ENCODE measurements around the gene DIAPH2. TPM values are rescaled to one million over a fixed set of nuclear protein-coding genes. Genes with fewer than 3 reads are reported as not detected.

Gene DIAPH2
- total and polyA plus RNA-seq, 9 of the 15 experiments (the other 6 are each of a cell fraction or from before 2014, with no cell fraction given) = 0.01 to 0.18 (median 0.07) TPM; not detected in 1

- BruUV-seq (replicated peaks) = no TSS peak
- DNase-seq (ENCODE audit: extremely low read depth in 1 of 4, low spot score in 3 of 4) (no peak), ATAC-seq (no peak), FAIRE-seq (no peak)
- ChIA-PET CTCF (ENCODE audit: low intra/inter-chr PET ratio) (no interaction called here), POLR2A (no interaction called here)
- Histone ChIP-seq H3K79me2 (ENCODE audit: control insufficient read depth, insufficient read depth, low read length) (no peaks in the 10 kb centered on the region), H3K9me1 (ENCODE audit: control insufficient read depth, insufficient read depth, low read length) (no peaks in the 10 kb centered on the region), H3K4me3 (no peak overlapping the region), H3K27me3 (ENCODE audit: control insufficient read depth in 2 of 2, insufficient read depth in 2 of 2, low read length in 2 of 2) (no peaks in the 10 kb centered on the region), H3K9ac (ENCODE audit: insufficient read depth in 1 of 2, low read depth in 2 of 2, low read length in 2 of 2) (no peak overlapping the region), H2AFZ (ENCODE audit: low read depth, low read length) (no peak overlapping the region), H3K4me2 (ENCODE audit: insufficient read depth, low read length) (no peak overlapping the region), H3K9me3 (replicated peaks; ENCODE audit: control insufficient read depth, insufficient read depth, low read depth, low read length) (no peaks in the 10 kb centered on the region), H3K4me1 (replicated peaks in 1 of 2; ENCODE audit: control insufficient read depth in 2 of 2, insufficient read depth in 2 of 2, low read length in 2 of 2) (no peaks in the 10 kb centered on the region), H3K36me3 (ENCODE audit: control insufficient read depth, insufficient read depth, low read length) (no peaks in the 10 kb centered on the region), H3K27ac (ENCODE audit: extremely low read depth, low read depth, low read length) (no peak overlapping the region), H4K20me1 (replicated peaks; ENCODE audit: control insufficient read depth, insufficient read depth, low read length) (no peaks in the 10 kb centered on the region)
- intact Hi-C loops (cut with micrococcal nuclease) (no loop called here), in situ Hi-C loops (cut with MboI) (no loop called here)
- no peak for TF ChIP-seq BRD9 (IDR thresholded peaks at IDR 0.05; ENCODE audit: low read depth, partially characterized antibody)
- TF ChIP-seq ELF2 (CRISPR knock-in tag; IDR thresholded peaks at IDR 0.05) = no peak
- no peak for TF ChIP-seq MAFG (tag; conservative IDR thresholded peaks at IDR 0.05)
- TF ChIP-seq KLF13 (tag; IDR thresholded peaks at IDR 0.05; ENCODE audit: borderline replicate concordance, low read depth) = no peak
- no peak for TF ChIP-seq SMARCB1 (IDR thresholded peaks at IDR 0.05; ENCODE audit: insufficient read length, low read depth)
- TF ChIP-seq RB1 (IDR thresholded peaks at IDR 0.05; ENCODE audit: low read depth) = no peak
- no peak for TF ChIP-seq ZFX (CRISPR knock-in tag; IDR thresholded peaks at IDR 0.05)
- TF ChIP-seq KAT7 (CRISPR knock-in tag; IDR thresholded peaks at IDR 0.05; ENCODE audit: borderline replicate concordance) = no peak
- no peak for TF ChIP-seq ETS2 (tag; IDR thresholded peaks at IDR 0.05; ENCODE audit: borderline replicate concordance, poor library complexity, severe bottlenecking)
- no peak for TF ChIP-seq ARID4B (CRISPR knock-in tag; IDR thresholded peaks at IDR 0.05)
- TF ChIP-seq TSHZ1 (CRISPR knock-in tag; IDR thresholded peaks at IDR 0.05) = no peak
- 33% methylated on average over 1 of the region's 1 CpG for WGBS (ENCODE audit: insufficient coverage, low coverage, missing lambda C conversion rate)
These were observed 526.4 kb downstream of the DIAPH2 start for GRCh38 chrX:97211070-97211469.
